Gastroesophageal sphincter (tissue), 4 donors: Measurements from ENCODE around the gene ZDHHC3. TPM values are rescaled to one million over a fixed set of nuclear protein-coding genes. Genes with fewer than 3 reads are reported as not detected.

Source experiments
- ATAC-seq: fragments of 150-250 bp; one replicate; pipeline ENCODE4 v1.9.1; 2016; ENCODE audit warnings: mild to moderate bottlenecking, moderate library complexity
- H3K27ac ChIP-seq, 4 donors: fragments of 200-600 bp; sonication (generic) in 3 of 4; 1 replicate in 3 of 4; 2 replicates in 1 of 4; pipeline ENCODE4 v1.5.1; 2016 to 2019
- H3K27me3 ChIP-seq: fragments of 200-600 bp; sonication (generic); one replicate; pipeline ENCODE4 v1.5.1; 2019
- H3K36me3 ChIP-seq, 2 donors: fragments of 200-600 bp; sonication (generic); one replicate each; pipeline ENCODE4 v1.5.1; 2019; ENCODE audit warnings: control low read depth in 1 of 2
- H3K4me1 ChIP-seq, 3 donors: fragments of 200-600 bp; sonication (generic); 1 replicate in 2 of 3; 2 replicates in 1 of 3; pipeline ENCODE4 v1.5.1; 2016 to 2019; ENCODE audit warnings: control low read depth in 2 of 3
- H3K4me3 ChIP-seq, 2 donors: fragments of 200-600 bp; sonication (generic); one replicate each; pipeline ENCODE4 v1.5.1; 2019; ENCODE audit warnings: mild to moderate bottlenecking in 1 of 2, moderate library complexity in 1 of 2
- H3K9me3 ChIP-seq, 3 donors: fragments of 200-600 bp; sonication (generic); one replicate each; pipeline ENCODE4 v1.5.1; 2017 to 2019; ENCODE audit warnings: control low read depth in 2 of 3
- EP300 ChIP-seq: sonication (generic); formaldehyde crosslinking; IDR thresholded peaks from one replicate; pipeline ENCODE4 v1.6.1; 2017; ENCODE audit warnings: antibody characterized with exemption, mild to moderate bottlenecking
- POLR2A ChIP-seq, 2 donors: fragments of 450-650 bp; IDR thresholded peaks; one replicate each; pipeline ENCODE4 v1.6.1; 2017; ENCODE audit warnings: antibody characterized with exemption in 2 of 2, mild to moderate bottlenecking in 2 of 2, moderate library complexity in 1 of 2
- POLR2AphosphoS5 ChIP-seq: sonication (generic); formaldehyde crosslinking; IDR thresholded peaks from one replicate; pipeline ENCODE4 v1.6.1; 2017; ENCODE audit warnings: antibody characterized with exemption
- WGBS, 2 donors: methylation state at CpG; one replicate each; pipeline ENCODE4 v1.1.5; 2018; ENCODE audit warnings: low coverage in 1 of 2; 5-methylcytosine and 5-hydroxymethylcytosine counted together
- total RNA-seq, 4 donors: library from RNA; depleted of rRNA; stranded (reverse); fragments of >200 nt; gene quantifications; one replicate each; pipeline ENCODE4 v1.1.0, GENCODE V29; 2016
- TF ChIP-seq, protein P1 (sequence below), 4 experiments: fragments of 200-600 bp in 2 of 4; fragments of 450-650 bp in 2 of 4; sonication (generic) in 1 of 4; IDR thresholded peaks; one replicate each; pipeline ENCODE4 v1.5.1; 2017 to 2019; ENCODE audit warnings: antibody characterized with exemption in 4 of 4, mild to moderate bottlenecking in 2 of 4, moderate library complexity in 2 of 4

The ZDHHC3 gene
- total RNA-seq, 4 donors from 2014 or later: 66.6 to 91.2 (median 78.5) TPM

DNA sequence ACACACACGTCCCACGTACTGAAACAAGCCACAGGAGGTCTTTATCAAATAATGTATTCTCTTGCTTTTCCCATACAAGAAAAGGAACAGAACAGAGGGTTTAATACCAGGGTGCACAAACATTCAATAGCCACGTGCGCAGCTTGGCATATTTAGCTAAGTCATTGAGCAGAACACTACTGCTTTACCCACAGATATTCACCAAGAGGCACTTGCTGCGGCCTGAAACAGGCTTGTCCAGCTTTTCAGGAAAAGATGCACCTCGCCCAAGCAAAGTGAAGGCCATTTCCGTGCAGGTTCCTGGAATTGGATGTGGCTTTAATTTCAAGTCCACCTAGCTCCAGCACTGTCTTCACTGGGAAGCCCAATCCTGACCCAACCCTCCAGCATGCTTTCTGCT lies 17.6 kb downstream of the ZDHHC3 start:
- Histone ChIP-seq H3K27me3 (no peaks in the 10 kb centered on the region), H3K4me1 (peaks cover 0 to 14% (median 0%) of the 10 kb centered on the region in 3 donors), H3K27ac (no peak overlapping the region), H3K4me3 (no peak overlapping the region), H3K9me3 (no peaks in the 10 kb centered on the region), H3K36me3 (peaks cover 0 to 38% of the 10 kb centered on the region in 2 donors)
- TF ChIP-seq POLR2AphosphoS5 (no peak), EP300 (no peak)
- WGBS, 2 donors: 90 to 100% methylated on average over 1 to 2 of the region's 7 CpGs
- ATAC-seq: no peak

DNA sequence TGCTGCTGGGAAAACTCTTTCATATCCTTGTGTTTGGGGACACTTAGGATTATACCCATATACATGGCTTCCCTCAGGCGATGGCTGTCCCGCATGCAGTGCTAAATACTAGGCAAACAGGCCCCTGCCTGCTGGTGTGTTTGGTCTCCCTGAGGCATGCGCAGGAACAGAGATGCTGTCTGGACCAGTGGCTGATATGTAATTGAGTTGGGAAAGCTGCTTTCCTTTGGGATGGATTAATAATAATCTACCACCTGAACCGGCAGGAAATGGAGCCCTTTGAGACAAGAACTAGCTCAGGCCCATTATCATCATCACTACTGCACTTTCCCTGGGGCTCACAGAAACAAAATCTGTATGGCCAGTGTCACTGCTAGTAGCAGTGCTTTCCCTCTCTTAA lies 18.0 kb downstream of the ZDHHC3 start:
- Histone ChIP-seq H3K27me3 (no peaks in the 10 kb centered on the region), H3K9me3 (no peaks in the 10 kb centered on the region), H3K36me3 (peaks cover 0 to 39% of the 10 kb centered on the region in 2 donors), H3K4me3 (no peak overlapping the region), H3K27ac (no peak overlapping the region), H3K4me1 (peaks cover 0 to 14% (median 0%) of the 10 kb centered on the region in 3 donors)
- TF ChIP-seq POLR2A (IDR thresholded peaks at IDR 0.05) (no peak), EP300 (no peak), POLR2AphosphoS5 (no peak)
- TF ChIP-seq, protein P1, sequence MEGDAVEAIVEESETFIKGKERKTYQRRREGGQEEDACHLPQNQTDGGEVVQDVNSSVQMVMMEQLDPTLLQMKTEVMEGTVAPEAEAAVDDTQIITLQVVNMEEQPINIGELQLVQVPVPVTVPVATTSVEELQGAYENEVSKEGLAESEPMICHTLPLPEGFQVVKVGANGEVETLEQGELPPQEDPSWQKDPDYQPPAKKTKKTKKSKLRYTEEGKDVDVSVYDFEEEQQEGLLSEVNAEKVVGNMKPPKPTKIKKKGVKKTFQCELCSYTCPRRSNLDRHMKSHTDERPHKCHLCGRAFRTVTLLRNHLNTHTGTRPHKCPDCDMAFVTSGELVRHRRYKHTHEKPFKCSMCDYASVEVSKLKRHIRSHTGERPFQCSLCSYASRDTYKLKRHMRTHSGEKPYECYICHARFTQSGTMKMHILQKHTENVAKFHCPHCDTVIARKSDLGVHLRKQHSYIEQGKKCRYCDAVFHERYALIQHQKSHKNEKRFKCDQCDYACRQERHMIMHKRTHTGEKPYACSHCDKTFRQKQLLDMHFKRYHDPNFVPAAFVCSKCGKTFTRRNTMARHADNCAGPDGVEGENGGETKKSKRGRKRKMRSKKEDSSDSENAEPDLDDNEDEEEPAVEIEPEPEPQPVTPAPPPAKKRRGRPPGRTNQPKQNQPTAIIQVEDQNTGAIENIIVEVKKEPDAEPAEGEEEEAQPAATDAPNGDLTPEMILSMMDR (IDR thresholded peaks at IDR 0.05): no peak
- no peak for ATAC-seq
- WGBS, 2 donors: 100% methylated on average over 1 to 3 of the region's 4 CpGs

DNA sequence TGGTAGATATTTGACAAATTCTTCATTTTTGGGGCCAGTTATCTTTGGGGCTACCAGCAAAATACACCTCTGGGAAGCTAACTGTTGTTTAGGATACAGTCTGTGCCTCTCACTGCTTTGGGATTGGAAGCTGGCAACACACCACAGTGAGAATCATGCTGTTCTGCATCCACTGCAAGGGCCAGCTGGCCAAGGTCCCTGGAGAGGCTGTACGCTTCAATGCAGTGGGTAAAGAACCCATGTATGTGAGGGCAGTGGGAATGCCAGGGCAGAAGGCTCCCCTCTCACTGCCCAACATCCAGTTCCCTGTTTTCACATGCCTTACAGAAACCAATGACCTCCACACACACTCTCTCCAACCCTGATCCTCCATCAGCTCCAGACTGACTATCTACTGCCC lies 20.1 kb downstream of the ZDHHC3 start:
- ATAC-seq: no peak
- H3K9me3 ChIP-seq: no peaks in the 10 kb centered on the region
- H3K36me3 ChIP-seq: peaks cover 0 to 39% of the 10 kb centered on the region in 2 donors
- TF ChIP-seq POLR2A (IDR thresholded peaks at IDR 0.05): no peak
- TF ChIP-seq, protein P1 (IDR thresholded peaks at IDR 0.05): no peak
- no peak for TF ChIP-seq POLR2AphosphoS5
- TF ChIP-seq EP300: no peak
- peaks cover 0 to 14% (median 0%) of the 10 kb centered on the region in 3 donors for H3K4me1 ChIP-seq
- no peaks in the 10 kb centered on the region for H3K27me3 ChIP-seq
- no peak overlapping the region for H3K27ac ChIP-seq
- no CpG with 5 or more reads among the region's 1 CpG for WGBS, 2 donors
- no peak overlapping the region for H3K4me3 ChIP-seq

GRCh38 chr3:44954962-44955361 lies 21.0 kb downstream of the ZDHHC3 start:
- TF ChIP-seq POLR2A (IDR thresholded peaks at IDR 0.05) (no peak), EP300 (no peak), POLR2AphosphoS5 (no peak)
- TF ChIP-seq, protein P1 (IDR thresholded peaks at IDR 0.05): no peak
- Histone ChIP-seq H3K36me3 (peaks cover 0 to 39% of the 10 kb centered on the region in 2 donors), H3K9me3 (no peaks in the 10 kb centered on the region), H3K4me3 (no peak overlapping the region), H3K27me3 (no peaks in the 10 kb centered on the region), H3K4me1 (peaks cover 0 to 14% (median 0%) of the 10 kb centered on the region in 3 donors), H3K27ac (no peak overlapping the region)
- ATAC-seq: peak; percentile 53
- 43 to 59% methylated on average over 3 of the region's 3 CpGs for WGBS, 2 donors

DNA sequence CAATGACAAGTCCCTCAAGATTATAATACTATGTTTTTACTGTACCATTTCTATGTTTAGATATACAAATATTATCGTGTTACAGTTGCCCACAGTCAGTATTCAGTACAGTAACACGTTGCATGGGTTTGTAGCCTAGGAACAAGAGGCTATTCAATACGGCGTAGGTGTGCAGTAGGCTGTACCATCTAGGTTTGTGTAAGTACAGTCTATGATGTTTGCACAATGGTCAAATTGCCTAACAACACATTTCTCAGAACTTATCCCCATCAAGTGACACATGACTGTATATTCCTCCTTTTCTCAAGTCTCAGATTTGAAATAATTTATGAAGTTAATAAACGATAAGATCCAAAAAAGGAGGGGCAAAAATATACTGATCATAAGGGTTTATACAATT lies 21.7 kb downstream of the ZDHHC3 start:
- Histone ChIP-seq H3K27ac (no peak overlapping the region), H3K4me1 (peaks cover 0 to 14% (median 0%) of the 10 kb centered on the region in 3 donors), H3K4me3 (no peak overlapping the region), H3K9me3 (no peaks in the 10 kb centered on the region), H3K36me3 (peaks cover 0 to 35% of the 10 kb centered on the region in 2 donors), H3K27me3 (no peaks in the 10 kb centered on the region)
- ATAC-seq: no peak
- 81 to 89% methylated on average over 4 to 5 of the region's 5 CpGs for WGBS, 2 donors
- TF ChIP-seq POLR2A (IDR thresholded peaks at IDR 0.05): no peak

DNA sequence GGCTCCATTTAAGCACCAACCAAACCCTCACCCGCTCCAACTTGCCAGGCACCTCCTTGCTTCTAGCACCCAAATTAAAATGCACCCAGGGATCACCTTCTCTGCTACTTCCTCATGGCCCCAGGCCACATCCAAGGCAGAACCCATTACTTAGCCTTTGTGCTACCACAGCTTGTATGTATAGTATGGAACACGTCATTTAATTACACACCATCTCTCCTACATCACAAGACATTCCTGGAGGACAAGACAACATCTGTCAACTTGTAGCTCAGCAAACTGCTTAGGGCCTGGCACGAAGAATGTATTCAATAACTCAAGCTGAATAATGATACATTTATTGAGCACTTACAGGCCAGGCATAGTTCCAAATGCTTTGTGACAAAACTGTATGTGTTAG lies 23.3 kb downstream of the ZDHHC3 start:
- Histone ChIP-seq H3K36me3 (peaks cover 0 to 28% of the 10 kb centered on the region in 2 donors), H3K27ac (no peak overlapping the region), H3K9me3 (no peaks in the 10 kb centered on the region), H3K4me1 (peaks cover 0 to 14% (median 0%) of the 10 kb centered on the region in 3 donors), H3K4me3 (no peak overlapping the region), H3K27me3 (no peaks in the 10 kb centered on the region)
- 79 to 90% methylated on average over 3 of the region's 3 CpGs for WGBS, 2 donors
- no peak for ATAC-seq
- TF ChIP-seq, protein P1 (IDR thresholded peaks at IDR 0.05): no peak
- TF ChIP-seq EP300 (no peak), POLR2AphosphoS5 (no peak), POLR2A (IDR thresholded peaks at IDR 0.05) (no peak)
